ENCODE data around the gene HPD. TPM values are rescaled to one million over a fixed set of nuclear protein-coding genes. Genes with fewer than 3 reads are reported as not detected.

The HPD gene
- total and polyA plus RNA-seq, 2 of the 4 experiments (the other 2 are of a cell fraction) = 0.15 to 0.18 TPM

GRCh38 chr12:121805171-121806008, 53.3 kb downstream of the HPD start:
- Histone ChIP-seq H3K4me1 (ENCODE audit: control insufficient read depth, insufficient read depth, low read length) (peaks cover 10% of the 10 kb centered on the region), H3K4me2 (ENCODE audit: low read depth, low read length) (peak overlapping the region; percentile 93), H4K5ac (ENCODE audit: low read depth, low read length) (0 out of 2 replicates have a peak overlapping the region, but pooled peaks have one; percentile 46), H2BK20ac (ENCODE audit: low read depth, low read length) (no peak overlapping the region), H2AFZ (replicated peaks; ENCODE audit: low read length, poor library complexity) (peak overlapping the region; percentile 4), H3K14ac (replicated peaks; ENCODE audit: low read depth, low read length) (peak overlapping the region; percentile 38), H3K79me1 (ENCODE audit: low read depth in 1 of 2, low read length in 2 of 2) (peaks cover 4 to 50% of the 10 kb centered on the region in 2 experiments; a peak in 3 of 4 replicates), H3K9ac (ENCODE audit: low read depth, low read length) (peak overlapping the region; percentile 91), H3K27me3 (ENCODE audit: control insufficient read depth, insufficient read depth, low read length) (no peaks in the 10 kb centered on the region), H2AK5ac (ENCODE audit: low read depth, low read length) (peak overlapping the region; percentile 60; the same call in 1 of the 2 replicates), H3K4me3 (ENCODE audit: insufficient read depth, low read depth, low read length) (peak overlapping the region; percentile 82), H3K23ac (ENCODE audit: low read depth, low read length) (peak overlapping the region; percentile 44), H3K27ac (ENCODE audit: insufficient read depth, low read length) (peak overlapping the region; percentile 94), H3K56ac (ENCODE audit: extremely low read depth, insufficient read depth, low read length) (peak overlapping the region; percentile 20), H4K8ac (ENCODE audit: low read depth in 2 of 2, low read length in 2 of 2) (no peak overlapping the region; a peak in 1 of 4 replicates), H3K9me1 (ENCODE audit: insufficient read depth, low read length) (no peaks in the 10 kb centered on the region), H3K4ac (ENCODE audit: low read depth, low read length) (no peak overlapping the region; the same call in 1 of the 2 replicates), H4K20me1 (ENCODE audit: insufficient read depth, low read length) (peaks cover 25% of the 10 kb centered on the region), H2BK5ac (ENCODE audit: low read depth, low read length, poor library complexity, severe bottlenecking) (peak overlapping the region; percentile 93), H2BK15ac (ENCODE audit: low read depth, low read length) (no peak overlapping the region), H3K18ac (ENCODE audit: low read depth, low read length) (peak overlapping the region; percentile 38), H3K9me3 (ENCODE audit: control insufficient read depth, insufficient read depth, low read length) (no peaks in the 10 kb centered on the region), H2AK9ac (replicated peaks; ENCODE audit: low read depth, low read length, poor library complexity) (peak overlapping the region; percentile 68), H2BK120ac (ENCODE audit: low read depth, low read length) (no peak overlapping the region), H3K36me3 (ENCODE audit: control insufficient read depth, insufficient read depth, low read length) (peaks cover 28% of the 10 kb centered on the region), H4K91ac (ENCODE audit: insufficient read depth, low read depth, low read length) (0 out of 2 replicates have a peak overlapping the region, but pooled peaks have one; percentile 0)
- intact Hi-C loops (cut with micrococcal nuclease) = no loop called here
- WGBS, 2 experiments (ENCODE audit: extremely low coverage in 2 of 2, insufficient read length in 1 of 2) = 4% methylated on average over 3 of the region's 45 CpGs; no CpG with 5 or more reads in 1 of the 2 experiments
- no peak for ATAC-seq (ENCODE audit: low read depth)
- dilution Hi-C loops (cut with HindIII; ENCODE audit: low sequenced_read_pairs, unreplicated experiment) = no loop called here
- no peak for DNase-seq
- ChIA-PET POLR2A (ENCODE audit: unreplicated experiment) (no interaction called here), CTCF (interaction anchor here (0.6 kb wide), 1 partner anchor 131 kb away, joined by 4 read pairs; no protein-coding TSS in a partner anchor)
- BruUV-seq (replicated peaks) = no TSS peak
- TF ChIP-seq CEBPB (IDR thresholded peaks at IDR 0.05; ENCODE audit: low read depth, low read length) (no peak), RCOR1 (IDR thresholded peaks at IDR 0.05; ENCODE audit: insufficient replicate concordance, low read length) (no peak), SMC3 (IDR thresholded peaks at IDR 0.05; ENCODE audit: low read depth, low read length) (no peak), MAZ (IDR thresholded peaks at IDR 0.05; ENCODE audit: borderline replicate concordance, low read depth, low read length) (no peak), ELK1 (IDR thresholded peaks at IDR 0.05; ENCODE audit: borderline replicate concordance, low read depth, low read length) (no peak)
- in situ Hi-C loops (cut with MboI; ENCODE audit: low sequenced_read_pairs) = no loop called here
